CD4-positive, alpha-beta T cell treated with Interleukin-4 for 4 hours (primary cell): ENCODE measurements around the gene ACTN1.
"Not testable (repeated sequence)": the region's sequence is repeated elsewhere in the genome, so short reads cannot be mapped to it uniquely, and the experiment has no call there.

Experiments used
- DNase-seq: peaks from one replicate; pipeline ENCODE4 v3.0.0-alpha.2; 2020

Gene ACTN1

GRCh38 chr14:68986225-68986624 is 7.1 kb upstream of the ACTN1 start:
- no peak for DNase-seq

GRCh38 chr14:68984686-68985085 is 5.6 kb upstream of the ACTN1 start:
- no peak for DNase-seq

GRCh38 chr14:68983191-68983590 is 4.1 kb upstream of the ACTN1 start:
- no peak for DNase-seq

DNA sequence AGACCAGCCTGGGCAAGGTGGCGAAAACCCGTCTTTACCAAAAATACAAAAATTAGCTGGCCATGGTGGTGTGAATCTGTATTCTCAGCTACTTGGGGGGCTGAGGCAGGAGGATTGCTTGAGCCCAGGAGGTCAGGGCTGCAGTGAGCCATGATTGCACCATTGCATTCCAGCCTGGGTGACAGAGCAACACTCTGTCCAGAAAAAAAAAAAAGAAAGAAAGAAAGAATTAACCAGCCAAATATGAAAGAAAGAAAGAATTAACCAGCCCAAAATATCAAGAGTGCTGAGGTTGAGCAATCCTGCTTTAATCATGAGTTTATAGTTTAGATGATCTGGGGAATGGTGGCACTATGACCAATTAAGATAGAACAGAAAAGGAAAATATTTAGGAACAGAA is 3.5 kb upstream of the ACTN1 start:
- no peak for DNase-seq

GRCh38 chr14:68981539-68981976 is 2.5 kb upstream of the ACTN1 start:
- no peak for DNase-seq

GRCh38 chr14:68981139-68981538 is 2.0 kb upstream of the ACTN1 start:
- DNase-seq, result no peak

GRCh38 chr14:68979722-68980451 is 785 bp upstream of the ACTN1 start:
- DNase-seq, result no peak

DNA sequence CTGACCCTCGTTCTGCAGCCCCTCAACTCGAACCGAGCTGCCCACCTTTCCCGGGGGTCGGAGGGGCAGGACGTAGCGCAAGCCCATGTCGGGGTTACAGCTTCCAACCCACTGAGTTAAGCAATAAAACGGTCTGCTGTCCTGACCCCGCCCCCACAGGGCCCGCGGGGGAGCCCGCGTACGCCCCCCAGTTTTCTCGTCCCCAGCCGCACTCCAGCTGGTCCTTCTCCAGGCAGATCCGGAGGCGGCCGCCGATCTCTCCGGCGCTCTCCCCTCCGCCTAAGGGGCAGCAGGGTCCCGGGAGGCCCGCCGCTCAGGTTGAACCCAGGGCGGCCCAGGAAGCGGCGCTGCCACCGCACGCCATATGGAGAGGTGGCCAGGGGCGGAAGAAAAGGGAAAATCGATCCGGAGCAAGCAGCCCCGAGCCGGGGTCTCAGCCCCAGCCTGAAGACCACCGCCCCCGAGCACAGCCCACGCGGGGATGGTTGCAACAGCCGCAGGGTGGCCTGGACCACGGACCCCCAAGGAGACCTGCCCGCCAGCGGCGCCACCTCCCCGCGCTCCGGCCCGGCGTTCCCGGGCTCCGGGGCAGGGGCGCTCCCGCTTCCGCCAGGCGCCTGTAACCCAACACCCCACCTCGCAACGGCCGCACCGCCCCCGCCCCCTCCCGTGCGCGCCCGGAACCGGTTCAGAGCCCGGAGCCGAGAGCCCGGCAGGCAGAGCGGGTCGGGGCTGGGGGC is 760 bp downstream of the ACTN1 start:
- no peak for DNase-seq

GRCh38 chr14:68977718-68978171 is 1.4 kb downstream of the ACTN1 start:
- peak; percentile 21 for DNase-seq

GRCh38 chr14:68977180-68977717 is 1.9 kb downstream of the ACTN1 start:
- DNase-seq, result no peak

DNA sequence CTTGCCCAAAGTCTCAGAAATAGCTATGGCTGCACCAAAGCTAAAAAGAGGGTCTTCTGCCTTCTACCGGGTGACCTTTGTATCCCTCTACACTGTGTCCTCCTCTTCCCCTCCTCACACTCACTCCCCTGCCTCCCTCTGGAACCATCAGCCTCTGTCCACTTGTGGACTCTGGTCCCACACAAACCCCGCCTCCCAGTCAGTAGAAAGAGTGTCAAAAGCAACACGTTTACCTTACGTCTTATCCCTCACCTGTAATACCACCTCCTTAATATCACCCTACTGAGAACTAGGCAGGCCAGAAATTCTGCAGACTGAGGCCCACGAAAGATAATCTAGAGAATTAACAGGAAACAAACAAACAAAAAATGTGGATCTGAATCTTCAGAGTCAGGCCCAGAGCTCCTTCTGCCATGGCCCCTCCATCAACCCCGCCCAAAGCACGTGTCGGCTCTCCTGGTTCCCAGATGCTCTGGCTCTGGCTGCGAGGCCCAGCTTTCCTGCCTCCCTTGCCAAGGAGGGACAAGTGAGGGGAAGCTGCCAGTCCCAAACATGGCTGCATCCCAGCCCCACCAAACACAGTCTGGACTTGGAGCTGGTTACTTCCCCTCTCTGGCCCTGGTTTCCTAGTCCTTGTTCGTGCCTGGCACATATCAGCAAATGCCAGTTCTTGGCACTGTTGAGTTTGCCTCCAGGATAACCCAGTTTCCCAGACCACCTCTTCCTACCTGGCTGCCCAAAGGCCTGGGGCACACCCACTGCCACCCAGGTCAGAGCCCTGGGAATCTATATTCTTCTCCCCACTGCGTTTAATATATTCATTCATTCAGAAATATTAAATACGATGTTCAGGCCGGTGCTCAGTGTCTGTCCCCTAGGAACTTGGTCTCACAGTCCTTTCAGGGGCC is 2.7 kb downstream of the ACTN1 start:
- no peak for DNase-seq

DNA sequence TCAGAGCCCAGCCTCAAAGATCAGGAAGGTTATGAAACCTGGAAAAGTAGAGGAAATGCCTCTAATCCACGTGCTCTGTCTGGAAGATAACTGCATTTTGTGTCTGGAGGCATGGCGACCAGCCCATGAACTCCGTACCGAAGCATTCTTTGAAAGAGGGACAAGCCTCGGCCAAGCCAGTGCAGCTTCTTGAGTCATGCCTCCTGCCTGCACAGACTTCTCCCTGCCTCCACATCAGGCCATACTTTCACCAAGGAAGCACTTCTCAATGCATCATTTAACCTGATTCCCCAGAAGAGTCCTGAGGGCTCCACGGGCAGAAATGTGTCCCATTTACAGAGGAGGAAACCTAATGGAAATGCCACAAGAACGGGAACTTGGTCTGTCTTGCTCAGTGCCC is 3.4 kb downstream of the ACTN1 start:
- DNase-seq, result no peak

DNA sequence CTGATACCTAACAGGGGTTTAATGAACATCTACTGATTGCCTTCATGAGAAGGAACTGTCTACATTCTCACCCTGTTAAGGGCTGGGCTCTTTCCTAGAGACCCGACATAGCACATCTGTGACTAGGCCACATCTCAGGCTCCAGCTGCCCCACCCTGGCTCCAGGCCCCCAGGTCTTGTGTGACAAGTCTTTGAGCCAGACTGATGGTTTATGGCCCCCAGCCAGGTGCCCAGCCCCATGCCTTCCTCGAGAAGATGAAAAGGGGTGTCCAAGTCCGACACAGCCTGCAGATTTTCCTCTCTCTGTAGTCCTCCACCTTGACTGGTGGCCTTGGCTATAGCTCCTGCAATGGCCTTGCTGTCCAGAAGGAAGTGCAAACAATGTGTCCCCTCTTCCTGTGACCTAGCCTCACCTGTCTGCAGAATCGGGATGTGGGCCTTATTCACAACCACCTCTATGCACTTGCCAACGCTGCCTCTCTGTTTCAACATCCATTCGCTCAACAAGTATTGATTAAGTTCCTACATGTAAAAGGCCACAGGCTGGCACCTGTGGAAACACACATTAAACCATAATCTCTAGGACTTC is 4.2 kb downstream of the ACTN1 start:
- no peak for DNase-seq

DNA sequence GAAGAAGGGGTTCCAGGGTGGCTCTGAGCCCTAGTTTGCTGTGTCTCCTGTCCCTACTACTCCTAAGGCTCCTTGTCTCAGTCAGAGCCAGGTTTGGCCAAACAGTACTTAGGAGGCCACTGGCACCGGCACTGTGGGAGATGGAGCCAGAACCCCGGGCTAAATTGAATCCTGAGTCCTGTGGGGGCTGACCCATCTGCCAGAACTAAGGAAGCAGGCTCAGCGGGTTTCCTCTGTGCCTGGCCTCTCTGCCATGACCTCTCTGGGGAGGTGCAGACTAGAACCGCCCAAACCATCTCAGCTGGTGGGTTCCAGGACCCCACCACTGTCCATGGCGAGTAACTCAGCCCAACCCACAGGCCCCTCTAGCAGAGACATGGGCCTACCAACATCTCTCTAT is 5.5 kb downstream of the ACTN1 start:
- DNase-seq, result no peak

- DNase-seq, result not testable (repeated sequence)
These were observed 5.9 kb downstream of the ACTN1 start for GRCh38 chr14:68973219-68973565.

- DNase-seq, result no peak
These were observed 6.4 kb downstream of the ACTN1 start for GRCh38 chr14:68972507-68973218.

DNA sequence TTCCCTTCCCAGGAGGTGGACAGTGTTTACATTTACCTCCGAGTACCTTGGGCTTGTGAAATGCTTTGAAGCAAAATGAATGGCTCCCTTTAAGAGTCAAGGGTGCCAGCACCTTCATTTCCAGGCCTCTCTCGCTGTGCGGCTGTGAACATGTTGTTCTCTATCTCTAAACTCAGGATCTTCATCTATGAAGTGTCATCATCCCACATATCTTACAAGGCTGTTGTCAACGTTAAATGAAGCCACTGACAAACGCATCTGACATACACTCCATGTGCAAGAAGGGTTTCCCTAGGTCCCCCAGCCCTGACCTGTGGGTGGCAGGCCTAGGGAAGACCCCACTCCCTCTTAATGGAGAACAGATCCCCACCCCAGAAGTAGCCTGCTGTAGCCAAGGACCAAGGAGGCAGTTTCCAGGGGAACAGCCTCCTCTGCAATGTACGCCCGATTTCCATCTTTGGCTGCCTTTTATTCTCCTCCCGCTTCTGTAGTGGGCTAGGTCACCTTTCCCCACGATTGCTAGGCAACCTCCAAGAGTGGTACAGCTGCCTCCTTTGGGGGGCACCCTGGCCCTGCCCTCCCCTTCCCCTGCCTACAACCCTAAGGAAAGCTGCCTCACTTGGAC is 7.6 kb downstream of the ACTN1 start:
- no peak for DNase-seq

GRCh38 chr14:68970736-68971135 is 8.4 kb downstream of the ACTN1 start:
- DNase-seq, result no peak

- DNase-seq, result peak; percentile 71
These were observed 9.0 kb downstream of the ACTN1 start for GRCh38 chr14:68970038-68970612.

DNA sequence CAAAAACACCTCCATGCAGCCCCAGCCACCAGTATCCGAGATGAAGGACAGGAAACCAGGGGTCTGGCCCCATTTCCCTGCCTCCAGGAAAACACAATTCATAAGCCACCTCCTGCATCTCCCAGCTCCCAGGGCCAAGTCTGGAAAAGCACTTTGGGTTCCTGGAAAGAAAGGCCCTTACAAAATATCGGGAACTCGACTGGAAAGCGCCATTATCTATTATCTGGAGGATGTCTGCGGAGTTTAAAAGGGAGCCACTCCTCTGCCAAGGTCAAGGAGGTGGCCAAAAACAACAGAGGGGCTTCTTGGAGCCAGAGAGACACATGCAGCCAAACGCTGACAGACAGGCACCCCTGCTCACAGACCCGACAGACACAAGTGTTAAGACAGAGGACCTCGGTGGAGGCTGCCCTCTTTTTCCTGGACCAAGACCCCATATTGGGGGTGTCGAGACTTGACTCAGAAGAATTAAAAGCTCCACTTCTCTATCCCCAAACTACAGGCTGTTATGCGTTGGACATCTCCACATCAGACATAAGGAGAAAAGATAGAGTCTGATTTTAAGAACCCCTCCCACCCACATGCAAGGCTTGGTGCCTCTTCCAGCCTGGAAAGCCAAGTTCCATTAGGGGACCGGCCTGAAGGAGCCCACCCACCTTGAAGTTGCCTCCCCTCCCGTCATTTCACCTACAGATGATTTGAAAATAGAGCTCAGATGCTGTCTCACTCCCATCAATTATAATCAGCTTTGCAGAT is 9.6 kb downstream of the ACTN1 start:
- no peak for DNase-seq
